Endodermal cell (in vitro differentiated cells): ENCODE measurements around the gene DDIT4. TPM values are rescaled to one million over a fixed set of nuclear protein-coding genes. Genes with fewer than 3 reads are reported as not detected.

ENCODE experiments used
- DNase-seq: peaks from one replicate; pipeline ENCODE4 v3.0.0-alpha.2; 2017
- H3K27ac ChIP-seq: 2 replicates; pipeline ENCODE4 v1.5.1; 2013; ENCODE audit warnings: mild to moderate bottlenecking, low read depth, low read length, moderate library complexity
- H3K27me3 ChIP-seq: 2 replicates; pipeline ENCODE4 v1.6.1; 2013; ENCODE audit warnings: mild to moderate bottlenecking, low read length, moderate library complexity; ENCODE audit not compliant: insufficient read depth, control insufficient read depth, poor library complexity, severe bottlenecking
- H3K36me3 ChIP-seq: 2 replicates; pipeline ENCODE4 v1.7.0; 2013; ENCODE audit warnings: mild to moderate bottlenecking, low read length, moderate library complexity; ENCODE audit not compliant: control insufficient read depth, insufficient read depth
- H3K4me1 ChIP-seq: one replicate; pipeline ENCODE4 v1.7.0; 2013; ENCODE audit warnings: low read length; ENCODE audit not compliant: control insufficient read depth, insufficient read depth
- H3K4me3 ChIP-seq: 2 replicates; pipeline ENCODE4 v1.5.1; 2013; ENCODE audit warnings: mild to moderate bottlenecking, low read length, moderate library complexity
- H3K9ac ChIP-seq: 2 replicates; pipeline ENCODE4 v1.6.1; 2013; ENCODE audit warnings: mild to moderate bottlenecking, low read length, moderate library complexity; ENCODE audit not compliant: poor library complexity, severe bottlenecking; ENCODE audit errors: extremely low read depth
- H3K9me3 ChIP-seq: 2 replicates; pipeline ENCODE4 v1.6.1; 2013; ENCODE audit warnings: mild to moderate bottlenecking, low read length, moderate library complexity; ENCODE audit not compliant: control insufficient read depth
- H3K27ac Mint-ChIP-seq: 2 replicates; pipeline ENCODE4 v1.8.0; 2020; ENCODE audit warnings: mixed read lengths
- H3K27me3 Mint-ChIP-seq: 2 replicates; pipeline ENCODE4 v1.8.0; 2021; ENCODE audit warnings: mild to moderate bottlenecking, mixed read lengths; ENCODE audit not compliant: insufficient read depth
- H3K36me3 Mint-ChIP-seq: 2 replicates; pipeline ENCODE4 v1.8.0; 2020; ENCODE audit warnings: low read depth, mixed read lengths
- H3K4me1 Mint-ChIP-seq: 2 replicates; pipeline ENCODE4 v1.8.0; 2020; ENCODE audit warnings: mixed read lengths
- H3K4me3 Mint-ChIP-seq: 2 replicates; pipeline ENCODE4 v1.8.0; 2020; ENCODE audit warnings: mild to moderate bottlenecking, moderate library complexity, mixed read lengths
- H3K9me3 Mint-ChIP-seq: 2 replicates; pipeline ENCODE4 v1.8.0; 2020; ENCODE audit warnings: mild to moderate bottlenecking, mixed read lengths
- WGBS, 2 experiments: methylation state at CpG; one replicate each; pipeline versions ENCODE4 v1.1.5 to v1.1.7; 2013; ENCODE audit warnings: missing lambda C conversion rate in 2 of 2, mixed read lengths in 1 of 2; ENCODE audit not compliant: insufficient coverage in 1 of 2, insufficient read length in 1 of 2; 5-methylcytosine and 5-hydroxymethylcytosine counted together
- total RNA-seq, 2 donors: library from RNA; stranded (reverse); fragmentation: NEBNext Ultra II Directional in 1 of 2; extraction: Animal tissue kit (Norgen Biotek cat#: 25700) in 1 of 2; gene quantifications; 2 replicates in 1 of 2; 3 replicates in 1 of 2; pipeline ENCODE4 v1.2.1, GENCODE V29; 2021
- TF ChIP-seq, protein P1 (sequence below): fragments of 200-600 bp; sonication (generic); conservative IDR thresholded peaks from 2 replicates; pipeline ENCODE4 v1.5.0; 2021; ENCODE audit warnings: antibody characterized with exemption, mild to moderate bottlenecking

Gene DDIT4
- total RNA-seq, 2 donors from 2014 or later = 20.5 to 30.2 TPM

DNA sequence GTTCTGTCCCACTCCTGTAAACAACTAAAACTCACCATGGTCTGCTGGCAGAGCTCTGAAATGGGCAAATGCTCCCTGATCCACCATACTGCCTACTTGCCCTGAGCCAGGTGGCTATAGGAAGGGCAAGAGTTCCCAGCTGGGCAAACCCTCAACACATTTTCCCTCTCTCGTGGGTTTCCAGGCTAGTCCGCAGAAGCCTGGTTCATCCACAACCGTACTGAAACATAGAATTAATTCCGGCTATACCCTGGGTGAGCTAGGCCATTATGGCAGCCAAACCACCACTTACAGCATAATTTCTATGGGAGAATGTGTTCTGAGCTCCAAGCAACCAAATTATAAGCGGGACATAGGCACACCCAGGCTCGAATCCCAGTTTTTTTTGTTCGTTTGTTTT, 20.1 kb upstream of the DDIT4 start:
- DNase-seq = no peak
- H3K4me3 ChIP-seq = no peak overlapping the region
- Mint-ChIP-seq H3K27me3 (no peaks in the 10 kb centered on the region), H3K27ac (no peak overlapping the region), H3K36me3 (no peaks in the 10 kb centered on the region), H3K4me3 (no peak overlapping the region), H3K9me3 (no peaks in the 10 kb centered on the region), H3K4me1 (peaks cover 31% of the 10 kb centered on the region)
- H3K27me3 ChIP-seq = no peaks in the 10 kb centered on the region
- no peaks in the 10 kb centered on the region for H3K9me3 ChIP-seq
- no peaks in the 10 kb centered on the region for H3K36me3 ChIP-seq
- TF ChIP-seq, protein P1, sequence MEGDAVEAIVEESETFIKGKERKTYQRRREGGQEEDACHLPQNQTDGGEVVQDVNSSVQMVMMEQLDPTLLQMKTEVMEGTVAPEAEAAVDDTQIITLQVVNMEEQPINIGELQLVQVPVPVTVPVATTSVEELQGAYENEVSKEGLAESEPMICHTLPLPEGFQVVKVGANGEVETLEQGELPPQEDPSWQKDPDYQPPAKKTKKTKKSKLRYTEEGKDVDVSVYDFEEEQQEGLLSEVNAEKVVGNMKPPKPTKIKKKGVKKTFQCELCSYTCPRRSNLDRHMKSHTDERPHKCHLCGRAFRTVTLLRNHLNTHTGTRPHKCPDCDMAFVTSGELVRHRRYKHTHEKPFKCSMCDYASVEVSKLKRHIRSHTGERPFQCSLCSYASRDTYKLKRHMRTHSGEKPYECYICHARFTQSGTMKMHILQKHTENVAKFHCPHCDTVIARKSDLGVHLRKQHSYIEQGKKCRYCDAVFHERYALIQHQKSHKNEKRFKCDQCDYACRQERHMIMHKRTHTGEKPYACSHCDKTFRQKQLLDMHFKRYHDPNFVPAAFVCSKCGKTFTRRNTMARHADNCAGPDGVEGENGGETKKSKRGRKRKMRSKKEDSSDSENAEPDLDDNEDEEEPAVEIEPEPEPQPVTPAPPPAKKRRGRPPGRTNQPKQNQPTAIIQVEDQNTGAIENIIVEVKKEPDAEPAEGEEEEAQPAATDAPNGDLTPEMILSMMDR = no peak
- H3K27ac ChIP-seq = no peak overlapping the region
- H3K4me1 ChIP-seq = peaks cover 4% of the 10 kb centered on the region
- H3K9ac ChIP-seq = no peak overlapping the region
- WGBS, 2 experiments = 94 to 98% methylated on average over 6 to 7 of the region's 7 CpGs

DNA sequence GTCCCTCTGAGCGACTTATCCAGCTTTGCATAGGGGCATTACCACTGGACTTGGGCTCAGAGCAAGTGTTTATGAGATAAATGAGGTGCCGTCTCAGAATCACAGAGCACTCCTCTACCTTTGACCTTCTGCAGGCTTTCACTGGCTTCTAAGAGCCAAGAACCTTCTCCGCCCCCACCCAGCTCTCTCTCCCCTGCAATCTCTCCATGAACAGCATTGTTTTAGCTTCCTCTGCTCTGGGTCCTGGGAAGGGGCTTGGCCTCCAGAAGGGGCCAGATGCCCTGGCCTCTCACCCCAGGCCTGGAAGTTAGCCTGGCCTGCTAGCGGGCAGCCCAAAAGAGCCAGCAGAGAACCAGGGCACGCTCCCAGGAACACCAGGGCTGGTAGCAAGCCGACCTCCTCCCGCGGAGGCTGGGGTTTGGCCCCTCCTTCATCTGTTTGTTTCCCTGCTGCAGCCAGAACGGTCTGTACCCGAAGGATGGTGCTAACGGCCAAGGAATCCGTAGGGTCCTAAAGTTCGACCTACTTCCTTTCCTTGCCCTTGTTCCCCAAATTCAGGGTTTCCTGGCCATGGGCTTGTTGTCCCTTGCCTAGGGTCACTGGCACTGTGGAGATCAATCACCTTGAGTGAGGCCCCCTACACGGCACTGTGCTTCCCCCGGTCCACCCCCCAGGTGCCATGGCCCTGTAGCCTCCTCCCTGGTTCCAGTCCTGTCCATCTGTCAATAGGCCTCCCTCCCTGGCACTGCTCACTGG, 18.7 kb upstream of the DDIT4 start:
- Histone ChIP-seq H3K4me3 (peak overlapping the region; percentile 54), H3K27me3 (no peaks in the 10 kb centered on the region), H3K4me1 (peaks cover 5% of the 10 kb centered on the region), H3K9ac (no peak overlapping the region), H3K27ac (peak overlapping the region; percentile 74), H3K36me3 (no peaks in the 10 kb centered on the region), H3K9me3 (no peaks in the 10 kb centered on the region)
- peak; percentile 94 for DNase-seq
- peak overlapping the region; percentile 95 for H3K27ac Mint-ChIP-seq
- TF ChIP-seq, protein P1 = no peak
- H3K4me3 Mint-ChIP-seq = peak overlapping the region; percentile 44
- WGBS, 2 experiments = 11 to 19% methylated on average over 12 to 15 of the region's 15 CpGs
- no peaks in the 10 kb centered on the region for H3K27me3 Mint-ChIP-seq
- no peaks in the 10 kb centered on the region for H3K9me3 Mint-ChIP-seq
- no peaks in the 10 kb centered on the region for H3K36me3 Mint-ChIP-seq
- H3K4me1 Mint-ChIP-seq = peaks cover 37% of the 10 kb centered on the region

DNA sequence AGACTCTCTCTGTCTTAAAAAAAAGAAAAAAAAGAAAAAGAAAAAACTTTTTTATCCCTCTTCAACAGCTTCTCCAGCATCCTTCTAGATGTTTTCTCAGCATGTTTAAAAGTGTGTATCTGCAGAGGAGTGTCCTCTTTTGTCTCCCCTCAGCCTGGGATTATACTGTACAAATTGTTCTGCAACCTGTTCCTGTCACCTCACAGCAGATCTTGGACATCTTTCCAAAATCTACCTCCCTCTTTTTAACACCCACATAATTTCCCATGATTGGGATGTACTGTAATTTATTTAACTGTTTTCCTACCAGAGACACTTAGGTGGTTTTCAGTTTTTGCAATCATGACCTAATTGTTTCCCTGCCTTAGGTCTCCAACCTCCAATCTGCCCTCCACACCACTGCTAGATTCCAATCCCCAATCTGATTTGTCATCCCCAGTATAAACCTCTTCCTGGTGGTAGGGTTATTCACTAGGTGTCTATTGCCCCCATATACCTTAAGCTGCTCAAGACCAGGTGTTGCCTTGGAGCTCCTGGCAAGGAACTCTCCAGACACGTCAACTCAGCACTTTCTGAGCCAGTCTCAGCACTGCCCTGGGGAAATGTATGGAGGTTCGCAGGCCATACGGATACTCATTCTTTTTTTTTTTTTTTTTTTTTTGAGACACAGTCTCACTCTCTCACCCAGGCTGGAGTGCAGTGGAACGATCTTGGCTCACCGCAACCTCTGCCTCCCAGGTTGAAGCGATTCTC, 17.6 kb upstream of the DDIT4 start:
- Mint-ChIP-seq H3K4me1 (peaks cover 44% of the 10 kb centered on the region), H3K4me3 (no peak overlapping the region), H3K36me3 (no peaks in the 10 kb centered on the region), H3K27ac (no peak overlapping the region), H3K27me3 (no peaks in the 10 kb centered on the region), H3K9me3 (no peaks in the 10 kb centered on the region)
- Histone ChIP-seq H3K9ac (no peak overlapping the region), H3K9me3 (no peaks in the 10 kb centered on the region), H3K27me3 (no peaks in the 10 kb centered on the region), H3K4me3 (no peak overlapping the region), H3K36me3 (no peaks in the 10 kb centered on the region), H3K27ac (no peak overlapping the region), H3K4me1 (peaks cover 11% of the 10 kb centered on the region)
- 93 to 100% methylated on average over 4 to 6 of the region's 6 CpGs for WGBS, 2 experiments
- TF ChIP-seq, protein P1 = no peak
- DNase-seq = no peak
